AML-193 (cell line): Measurements from ENCODE around the gene GFRA4.

Experiments
- DNase-seq, 2 experiments: peaks; one replicate each; lab custom pipeline; 2025; lab: John Stamatoyannopoulos, UW

GFRA4 gene

DNA sequence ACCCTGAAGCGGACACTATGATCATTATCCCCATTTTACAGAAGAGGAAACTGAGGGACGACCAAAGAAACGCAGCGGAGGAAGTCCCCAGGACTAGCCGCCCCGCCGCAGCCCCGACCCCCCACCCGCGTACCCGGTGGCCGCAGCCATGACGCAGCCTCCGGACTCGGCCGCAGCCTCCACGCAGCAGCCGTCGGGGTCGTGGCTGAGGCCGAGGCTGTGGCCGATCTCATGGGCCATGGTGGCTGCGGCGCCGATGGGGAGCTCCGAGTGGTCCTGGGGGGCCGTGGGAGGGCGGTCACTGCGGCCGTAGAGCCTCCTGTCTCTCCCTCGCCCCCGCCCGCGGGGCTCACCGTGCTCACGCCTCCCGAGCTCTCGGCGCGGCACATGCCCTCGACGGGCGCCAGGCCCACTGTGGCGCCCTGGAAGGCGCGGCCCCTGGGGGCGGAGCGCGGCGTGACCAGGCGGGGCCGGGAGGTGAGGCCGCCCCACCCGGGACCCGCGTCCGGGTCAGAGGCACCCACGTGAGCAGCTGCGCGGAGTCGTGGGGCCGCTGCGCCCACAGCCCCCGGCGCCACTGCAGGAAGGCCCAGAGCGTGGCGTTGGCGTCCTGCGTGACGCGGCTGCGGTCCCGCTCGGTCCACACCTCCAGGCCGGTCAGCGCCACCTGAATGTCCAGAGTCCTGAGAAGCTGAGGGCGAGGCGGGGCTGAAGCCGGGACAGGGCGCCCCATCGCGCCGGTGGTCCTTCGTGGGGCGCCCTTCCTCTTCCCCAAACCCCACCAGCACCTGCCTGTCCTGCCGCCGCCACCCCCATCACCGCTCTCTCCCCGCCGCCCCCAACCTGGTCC is 10.2 kb upstream of the GFRA4 start:
- no peak for DNase-seq

DNA sequence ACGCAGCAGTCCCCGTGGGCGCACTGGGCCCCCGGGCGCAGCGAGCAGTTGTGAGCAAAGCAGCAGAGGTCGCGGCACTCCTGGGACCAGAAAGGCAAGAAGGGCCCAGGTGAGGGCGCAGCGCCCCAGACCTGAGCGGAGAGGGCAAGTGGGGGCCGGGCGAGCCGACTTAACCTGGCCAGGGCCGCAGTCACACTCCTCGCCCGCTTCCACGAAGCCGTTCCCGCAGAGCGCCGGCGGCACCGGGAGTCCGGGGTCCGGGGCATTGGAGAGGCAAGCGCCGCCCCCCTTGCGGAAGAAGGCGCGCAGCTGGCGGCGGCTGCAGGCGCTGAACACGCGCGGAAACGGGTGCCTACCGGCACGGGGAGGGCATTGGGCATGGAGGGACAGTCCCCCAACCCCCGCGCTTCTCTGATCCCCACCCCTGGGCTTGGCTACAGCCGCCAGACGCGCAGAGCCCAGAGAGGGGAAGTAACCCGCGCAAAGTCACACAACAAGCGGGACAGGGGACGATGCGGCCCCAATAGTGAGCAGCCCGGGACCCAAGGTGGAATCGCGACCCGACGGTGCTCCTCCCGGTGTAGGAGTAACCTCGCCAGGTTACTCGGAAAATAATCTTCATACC is 9.5 kb upstream of the GFRA4 start:
- DNase-seq, result no peak

DNA sequence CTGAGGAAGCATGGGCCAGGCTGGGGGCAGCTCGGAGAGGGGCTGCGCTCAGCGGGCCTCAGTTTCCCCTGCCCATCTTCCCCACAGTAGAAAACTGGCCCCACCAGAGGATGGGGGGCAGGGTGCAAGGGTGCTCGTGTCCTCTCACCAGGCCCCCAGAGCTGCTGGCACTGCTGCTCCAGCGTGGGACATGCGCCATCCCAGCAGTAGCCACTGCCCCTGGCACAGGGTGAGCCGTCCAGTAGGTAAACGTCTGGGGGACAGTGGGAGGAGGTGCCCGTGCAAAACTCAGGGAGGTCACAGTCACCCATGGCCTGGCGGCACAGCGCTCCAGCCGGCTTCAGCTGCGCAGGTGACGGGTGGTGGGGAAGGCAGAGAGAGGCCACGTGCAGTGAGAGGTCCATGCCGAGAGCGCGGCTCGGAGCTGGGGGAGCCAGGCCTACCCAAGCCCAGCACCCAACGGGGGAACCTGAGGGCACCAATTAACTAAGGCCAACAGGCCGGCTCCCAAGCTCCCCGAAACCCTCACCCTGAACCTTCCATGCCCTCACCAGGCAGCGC is 8.9 kb upstream of the GFRA4 start:
- DNase-seq, result no peak

DNA sequence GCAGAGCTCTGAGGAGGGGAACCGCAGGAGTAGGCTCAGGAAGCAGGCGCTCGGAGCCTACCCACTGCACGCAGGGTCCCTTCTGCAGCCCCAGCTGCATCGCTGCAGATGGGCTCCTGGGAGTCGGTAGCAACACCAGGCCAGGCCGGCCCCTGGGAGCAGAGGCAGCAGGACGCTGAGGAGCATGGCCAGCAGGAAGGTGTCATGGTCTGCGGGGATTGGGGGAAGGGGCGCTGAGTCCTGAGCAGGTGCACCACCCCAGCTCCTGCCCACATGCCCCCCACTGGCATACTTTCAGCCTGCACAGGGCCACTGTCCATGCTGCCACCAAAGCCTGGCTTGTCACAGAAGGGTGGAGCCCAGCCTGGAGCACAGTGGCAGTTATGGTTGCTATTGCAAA is 7.7 kb upstream of the GFRA4 start:
- DNase-seq, result no peak

DNA sequence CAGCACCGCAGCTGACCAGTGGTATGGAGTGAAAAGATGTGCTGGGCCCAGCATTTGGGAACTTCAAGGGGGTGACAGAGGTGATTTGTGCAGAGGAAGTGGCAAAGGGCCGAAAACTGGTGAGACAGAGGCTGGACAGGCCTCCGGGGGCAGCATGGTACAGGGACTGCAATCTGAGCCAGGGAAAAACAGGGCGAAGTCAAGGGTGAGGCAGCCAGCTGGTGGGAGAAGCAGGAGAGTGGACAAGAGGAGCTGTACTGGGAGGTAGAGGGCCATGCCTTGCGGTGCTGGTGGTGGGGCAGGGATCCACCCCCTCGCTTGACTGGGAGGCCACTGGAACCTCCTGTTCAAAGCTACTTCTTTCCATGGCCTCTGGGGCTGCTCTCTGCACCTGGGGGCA is 7.3 kb upstream of the GFRA4 start:
- no peak for DNase-seq

DNA sequence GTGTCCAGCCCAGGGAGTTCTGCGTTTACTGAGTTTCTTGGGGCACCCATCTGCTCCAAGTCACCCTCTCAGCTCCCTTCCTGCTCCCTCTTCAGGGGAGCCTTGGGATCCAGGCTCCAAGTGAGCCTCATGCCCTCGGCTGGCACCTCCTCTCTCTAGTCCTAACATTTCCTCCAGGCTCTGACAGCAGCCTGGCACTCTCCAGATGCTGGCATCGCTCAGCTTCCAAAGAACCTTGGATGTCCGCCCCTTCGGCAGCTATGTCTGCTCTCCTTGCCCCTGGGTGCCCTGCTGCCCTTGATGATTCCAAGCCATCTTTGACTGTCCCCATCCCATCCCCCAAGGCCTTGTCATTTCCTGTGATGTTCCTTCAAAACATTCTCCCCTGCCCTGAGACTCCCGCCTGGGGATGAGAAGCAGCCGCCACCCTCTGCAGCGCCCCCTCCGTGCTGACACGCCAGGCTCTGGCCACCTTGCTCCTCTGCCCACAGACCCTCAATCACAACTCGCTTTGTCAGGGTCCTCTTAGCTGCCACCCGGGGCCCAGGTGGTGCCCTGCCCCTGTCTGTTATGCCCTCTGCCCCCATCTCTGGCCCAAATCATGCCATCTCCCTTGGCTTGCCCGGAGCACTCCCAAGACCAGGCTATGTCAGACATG is 6.6 kb upstream of the GFRA4 start:
- no peak for DNase-seq

DNA sequence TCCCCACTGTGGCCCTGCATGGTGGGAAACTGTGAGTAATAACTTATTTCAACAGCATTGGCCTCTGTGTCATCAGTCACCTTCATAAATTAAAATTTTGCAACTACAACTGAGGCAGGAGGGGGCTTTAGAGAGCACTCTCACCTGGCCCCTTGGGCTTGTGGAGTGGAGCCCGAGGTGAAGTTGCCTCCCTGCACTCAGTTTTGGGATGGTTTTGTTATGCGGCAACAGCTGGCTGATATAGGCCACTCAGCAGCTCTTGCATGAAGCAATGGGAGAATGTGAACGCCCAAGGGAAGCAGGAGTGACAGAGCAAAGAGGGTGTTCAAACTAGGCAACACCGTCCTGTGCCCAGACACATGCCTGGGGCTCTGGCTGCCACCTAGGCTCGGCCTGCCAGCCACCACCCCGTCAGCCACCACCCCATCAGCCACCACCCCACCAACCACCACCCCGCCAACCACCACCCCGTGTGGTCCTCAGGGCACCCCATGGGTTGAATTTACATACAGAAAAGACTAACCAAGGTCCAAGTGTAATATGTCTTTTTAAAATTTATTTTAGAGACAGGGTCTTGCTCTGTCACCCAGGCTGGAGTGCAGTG is 4.3 kb upstream of the GFRA4 start:
- DNase-seq, result no peak

DNA sequence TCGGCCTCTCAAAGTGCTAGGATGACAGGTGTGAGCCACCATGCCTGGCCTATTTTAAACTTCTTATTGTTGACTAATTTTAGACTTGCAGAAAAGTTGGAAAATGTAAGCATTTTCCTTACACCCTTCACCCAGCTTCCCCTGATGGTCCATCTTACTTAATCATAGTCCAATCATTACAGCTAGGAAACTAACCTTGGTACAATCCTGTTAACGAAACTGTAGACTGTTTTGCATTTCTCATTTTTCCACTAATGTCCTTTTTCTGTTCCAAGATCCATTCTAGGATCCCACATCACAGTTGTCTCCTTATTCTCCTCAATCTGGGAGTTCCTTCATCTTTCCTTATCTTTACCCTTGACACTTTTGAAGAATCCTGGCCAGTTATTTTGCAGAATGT is 659 bp upstream of the GFRA4 start:
- DNase-seq, result no peak

DNA sequence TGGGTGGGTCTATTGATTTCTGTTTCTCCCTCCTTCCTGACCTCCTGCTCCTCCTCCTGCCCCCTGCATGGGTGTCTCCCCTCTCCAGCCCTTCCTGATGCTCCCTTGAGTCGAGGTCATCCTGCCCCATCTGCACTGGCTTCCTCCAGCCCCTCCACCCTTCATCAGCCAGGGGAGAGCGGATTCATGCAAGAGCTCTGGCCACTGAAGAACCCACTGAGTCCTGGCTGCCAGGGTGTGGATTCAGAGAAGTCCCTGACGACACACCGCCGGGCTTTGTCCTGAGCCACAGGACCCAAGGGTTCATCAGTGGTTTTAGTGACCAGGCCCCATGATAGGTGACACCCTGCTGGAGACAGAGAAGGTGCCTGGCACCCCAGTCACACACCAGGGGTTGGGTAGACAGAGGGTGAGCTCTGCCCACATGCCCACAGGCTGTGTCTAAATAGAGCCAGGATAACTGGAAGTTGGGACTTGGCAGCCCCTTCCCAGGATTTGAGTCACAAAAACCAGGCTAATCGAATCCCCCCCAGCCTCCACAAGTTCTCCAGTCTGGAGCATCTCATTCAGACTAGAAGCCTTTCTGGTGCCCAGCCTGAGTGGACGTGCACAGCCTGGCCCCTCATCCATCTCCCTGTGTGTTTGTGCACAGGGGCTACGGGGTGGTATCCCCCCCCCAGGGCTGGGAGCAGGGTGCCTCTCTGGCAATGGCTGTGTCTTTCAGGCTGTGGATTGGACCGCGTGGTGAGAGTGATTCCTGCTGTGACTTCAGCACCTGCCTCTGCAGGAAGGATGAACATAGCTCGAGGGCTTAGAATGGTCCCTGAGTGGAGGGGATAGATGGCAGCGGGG is 1.2 kb downstream of the GFRA4 start:
- DNase-seq, result no peak

DNA sequence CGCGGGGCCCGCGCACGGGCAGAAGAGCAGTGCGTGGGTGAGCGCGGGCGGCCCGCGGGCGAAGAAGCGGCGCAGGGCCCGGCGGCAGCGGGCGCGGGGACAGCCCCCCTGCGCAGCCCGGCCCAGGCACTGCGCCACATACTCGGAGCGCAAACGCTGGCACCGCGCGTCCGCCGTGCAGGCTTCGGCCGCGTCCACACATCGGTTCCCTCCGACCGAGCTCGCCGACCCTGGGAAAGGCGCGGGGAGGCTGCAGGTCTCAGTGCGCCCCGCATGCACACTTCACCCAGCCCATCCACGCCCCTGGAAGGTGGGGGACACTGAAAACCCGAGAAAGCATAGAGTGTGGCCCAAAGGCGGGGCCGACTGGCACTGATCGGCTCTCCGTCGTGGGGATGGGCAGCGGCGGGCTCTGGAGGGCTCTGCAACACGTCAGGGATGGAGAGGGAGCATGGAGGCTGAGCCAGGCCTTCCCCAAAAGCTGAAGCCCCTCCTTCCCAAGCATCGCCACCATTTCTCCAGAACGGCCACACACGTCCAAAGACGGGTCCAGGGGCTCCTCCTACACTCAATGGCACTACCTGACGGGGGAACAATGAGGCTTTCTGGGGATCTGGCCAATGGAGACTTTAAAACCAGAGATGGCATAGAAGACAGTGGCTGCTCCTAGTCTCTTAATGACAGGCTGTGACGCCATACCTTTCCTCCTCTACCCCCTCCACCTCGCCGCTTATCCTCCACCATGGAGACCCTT is 2.0 kb downstream of the GFRA4 start:
- DNase-seq, result no peak

DNA sequence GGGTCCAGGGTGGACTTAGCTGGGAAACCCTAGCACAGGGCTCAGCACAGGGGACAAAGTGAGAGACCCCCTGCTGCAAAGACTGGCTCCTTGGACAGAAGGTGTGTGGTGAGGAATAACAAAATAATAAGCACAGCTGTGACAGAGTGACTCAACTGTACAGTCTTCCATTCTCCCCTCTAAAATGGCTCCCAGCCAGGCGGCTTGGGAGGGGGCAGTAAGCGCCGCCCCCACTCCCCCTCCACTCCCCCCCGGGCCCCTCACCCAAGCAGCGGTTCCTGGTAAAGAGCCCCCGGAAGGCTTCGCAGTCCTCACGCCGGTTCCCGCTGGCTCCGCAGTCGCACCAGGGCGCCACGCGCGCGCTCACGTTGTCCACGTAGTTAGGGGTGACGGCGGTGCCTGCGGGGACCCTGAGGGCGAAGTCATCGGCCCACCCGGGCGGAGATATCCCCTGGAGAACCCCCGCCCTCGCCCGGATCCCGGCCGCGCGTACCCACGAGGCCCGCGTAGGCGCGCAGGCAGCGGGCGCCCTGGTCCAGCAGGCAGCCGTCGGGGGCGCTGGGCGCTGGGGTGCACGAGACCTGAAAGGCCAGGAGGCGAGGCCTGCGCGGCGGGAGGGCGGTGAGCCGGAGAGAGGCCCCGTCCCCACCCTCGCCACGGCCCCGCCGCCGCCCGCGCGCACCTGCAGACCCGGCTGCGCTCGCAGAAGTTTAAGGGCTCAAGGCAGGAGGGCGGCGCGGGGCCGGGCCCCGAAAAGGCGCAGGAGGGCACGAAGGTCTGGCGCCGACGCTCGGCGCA is 2.7 kb downstream of the GFRA4 start:
- no peak for DNase-seq

DNA sequence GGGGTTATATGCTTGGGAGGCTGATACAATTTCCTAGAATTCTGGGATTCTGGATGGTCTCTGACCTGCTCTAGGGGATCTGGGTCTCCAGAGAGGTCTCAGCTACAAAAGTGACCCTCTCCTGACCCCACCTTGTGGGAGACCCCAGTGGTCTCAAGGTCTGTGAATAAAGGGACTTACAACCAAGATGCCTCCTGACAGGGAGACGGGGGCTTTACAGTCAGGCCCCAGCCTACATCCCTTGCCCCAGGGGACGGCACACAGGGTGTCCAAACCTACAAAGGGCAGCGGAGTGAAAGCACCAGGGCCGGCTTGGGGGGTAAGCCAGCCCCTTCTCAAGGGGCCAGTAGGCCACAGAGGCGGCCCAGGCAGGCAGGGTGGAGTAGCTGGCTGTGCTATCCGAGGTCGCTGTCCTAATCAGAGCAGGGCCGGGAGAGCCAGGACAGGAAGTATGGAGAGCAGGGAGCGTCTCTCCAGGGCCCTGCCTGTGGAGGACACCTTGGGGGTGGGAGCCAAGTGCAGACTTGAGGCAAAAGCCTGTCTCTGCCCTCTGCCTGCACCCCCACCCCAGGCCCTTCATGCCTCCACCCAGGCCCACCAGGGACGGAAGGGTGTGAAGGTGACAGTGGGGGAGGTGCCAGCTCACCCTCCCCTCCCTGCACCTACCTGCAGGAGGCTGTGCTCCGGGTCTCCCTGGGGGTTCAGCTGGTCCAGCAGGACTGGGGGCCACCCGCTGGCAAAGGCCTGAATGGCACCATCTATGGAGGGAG is 3.5 kb downstream of the GFRA4 start:
- no peak for DNase-seq

DNA sequence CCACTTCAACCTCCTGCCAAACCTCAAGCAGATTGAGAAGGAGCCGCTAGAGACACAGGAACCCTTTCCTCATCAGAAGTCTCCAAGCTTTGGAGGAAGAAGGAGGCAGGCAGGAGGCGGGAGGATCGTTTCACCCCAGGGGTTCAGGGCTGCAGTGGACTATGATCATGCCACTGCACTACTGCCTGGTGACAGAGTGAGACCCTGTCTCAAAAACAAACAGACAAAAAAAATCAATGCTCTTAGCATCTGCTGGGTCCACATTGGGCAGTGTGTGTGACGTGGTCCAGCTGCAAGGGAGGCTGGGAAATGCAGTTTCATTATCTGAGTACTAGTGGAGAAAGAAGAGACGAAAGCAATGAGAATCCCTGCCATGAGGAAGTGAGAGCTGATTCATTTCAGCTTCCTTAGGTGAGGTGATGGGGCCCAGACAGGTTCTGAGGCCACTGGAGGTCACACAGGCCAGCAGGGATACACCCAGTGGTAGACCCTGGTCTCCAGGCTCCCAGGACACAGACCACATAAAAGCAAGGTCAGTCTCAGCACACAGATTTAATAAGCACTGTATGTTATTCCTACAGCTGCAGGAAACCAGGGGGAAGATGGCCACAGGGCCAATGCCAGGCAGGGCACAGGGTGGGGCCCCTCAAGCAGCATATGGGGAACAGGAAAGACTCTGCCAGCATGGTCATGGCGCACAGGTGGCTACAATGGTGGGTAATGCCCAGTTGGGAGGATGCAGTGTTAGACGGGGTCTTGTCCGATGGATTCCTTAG is 4.3 kb downstream of the GFRA4 start:
- DNase-seq, result no peak

DNA sequence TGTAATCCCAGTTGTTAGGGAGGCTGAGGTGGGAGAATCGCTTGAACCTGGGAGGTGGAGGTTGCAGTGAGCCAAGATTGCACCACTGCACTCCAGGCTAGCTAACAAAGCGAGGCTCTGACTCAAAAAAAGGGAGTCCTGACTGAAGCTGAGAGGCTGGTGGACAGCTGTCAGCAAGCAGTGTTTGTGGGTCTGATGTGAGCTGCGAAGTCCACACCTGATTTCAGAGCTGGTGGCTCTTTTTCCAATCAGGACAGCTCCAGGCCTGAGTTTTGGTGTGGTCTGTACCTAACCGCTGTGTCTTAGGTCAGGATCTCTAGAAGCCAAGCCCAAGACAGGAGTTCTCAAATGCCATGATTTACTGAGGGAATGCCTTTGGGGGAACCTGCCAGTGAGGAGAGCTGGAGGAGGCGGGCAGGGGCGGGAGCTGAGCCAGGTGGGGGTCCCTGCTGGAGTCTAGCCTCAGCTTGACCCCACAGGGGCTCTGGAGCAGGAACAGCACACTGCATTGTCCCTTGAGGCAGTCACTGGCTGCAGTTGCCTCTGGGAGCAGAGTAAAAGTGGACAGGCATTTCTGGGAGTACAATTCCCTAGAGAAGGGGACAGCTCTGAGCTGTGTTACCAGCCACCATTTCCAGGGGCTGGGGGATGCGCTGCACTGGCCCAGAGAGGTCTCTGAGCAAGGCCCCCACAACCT is 5.0 kb downstream of the GFRA4 start:
- no peak for DNase-seq

DNA sequence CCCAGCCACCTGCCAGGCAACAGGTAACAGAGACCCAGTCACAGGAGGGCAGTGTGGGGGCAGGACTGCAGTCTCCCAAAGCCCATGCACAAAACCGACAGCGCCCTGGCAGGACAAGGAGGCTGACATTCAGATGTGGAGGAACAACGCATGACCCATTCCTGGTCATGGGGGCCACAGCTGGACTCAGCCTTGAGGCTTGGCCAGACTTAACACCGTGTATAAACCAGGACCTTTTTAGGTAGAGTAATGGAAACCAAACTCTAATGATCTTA is 8.1 kb downstream of the GFRA4 start:
- DNase-seq, result no peak

DNA sequence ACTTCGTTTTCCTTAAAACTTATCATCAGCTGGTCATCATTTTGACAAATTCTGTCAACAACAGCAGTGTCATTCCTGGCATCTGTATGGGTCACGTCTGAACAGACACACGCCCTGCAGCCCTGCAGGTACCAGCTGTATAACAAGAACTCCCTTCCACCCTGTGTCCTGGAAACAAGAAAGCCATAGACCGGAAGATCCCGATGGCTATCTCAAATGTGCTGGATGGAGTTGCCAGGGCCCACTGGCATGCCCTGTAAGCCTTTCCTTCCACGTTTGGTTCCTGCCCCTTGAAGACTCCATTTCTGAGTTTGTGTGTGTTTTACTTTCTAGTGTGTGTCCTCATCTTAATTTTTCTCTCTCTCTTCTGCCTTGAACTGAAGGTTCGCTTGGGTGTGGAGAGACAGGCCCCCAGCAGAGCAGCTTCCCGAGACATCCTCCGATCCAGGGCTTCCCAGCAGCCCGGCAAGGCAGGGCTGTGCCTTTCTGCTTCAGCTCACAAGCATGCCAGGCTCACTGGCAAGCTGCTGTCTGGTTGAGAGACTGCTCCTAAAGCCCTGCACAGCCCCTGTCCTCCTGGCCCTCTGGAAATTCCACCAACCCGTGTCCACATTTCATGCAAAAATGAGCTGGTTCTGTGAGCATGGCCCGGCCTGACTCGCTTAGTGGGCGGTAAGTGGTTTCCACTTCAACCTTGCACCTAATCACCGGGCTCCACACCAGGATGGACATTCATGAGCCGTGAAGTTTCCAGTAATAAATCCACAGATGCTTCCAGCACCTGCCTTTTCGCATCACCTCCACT is 8.7 kb downstream of the GFRA4 start:
- no peak for DNase-seq

DNA sequence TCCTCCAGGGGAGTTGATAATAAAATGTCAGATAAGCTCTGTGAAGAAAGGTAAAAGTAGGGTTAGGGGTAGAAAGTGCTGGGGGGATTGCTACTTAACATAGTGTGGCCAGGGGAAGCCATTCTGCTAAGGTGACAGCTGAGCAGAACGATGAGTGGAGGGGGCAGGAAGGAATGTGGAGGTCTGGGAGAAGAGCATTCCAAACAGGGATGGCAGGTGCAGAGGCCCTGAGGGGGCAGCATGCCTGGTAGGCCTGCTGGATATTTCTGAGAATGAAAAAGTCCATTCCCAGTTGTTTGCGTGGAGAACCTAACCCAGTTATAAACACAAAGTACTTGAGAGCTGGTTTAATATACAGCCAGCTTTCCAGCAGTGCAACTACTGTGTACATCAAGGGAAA is 9.3 kb downstream of the GFRA4 start:
- no peak for DNase-seq
